Hepatocyte (in vitro differentiated cells): ENCODE measurements around the gene CNOT4.

Experiments
- EZH2 ChIP-seq: fragments of 200-600 bp; sonication (generic); IDR thresholded peaks from 2 replicates; pipeline ENCODE4 v1.6.1; 2016; ENCODE audit warnings: antibody characterized with exemption, mild to moderate bottlenecking, borderline replicate concordance
- EZH2phosphoT487 ChIP-seq: fragments of 200-600 bp; sonication (generic); IDR thresholded peaks from one replicate; pipeline ENCODE4 v1.6.1; 2018; ENCODE audit warnings: antibody characterized with exemption, mild to moderate bottlenecking, low read depth, moderate library complexity; ENCODE audit not compliant: unreplicated experiment, severe bottlenecking
- TF ChIP-seq, protein P1 (sequence below): fragments of 200-600 bp; sonication (generic); IDR thresholded peaks from 2 replicates; pipeline ENCODE4 v1.5.1; 2016; ENCODE audit warnings: antibody characterized with exemption, mild to moderate bottlenecking; ENCODE audit not compliant: poor library complexity

DNA sequence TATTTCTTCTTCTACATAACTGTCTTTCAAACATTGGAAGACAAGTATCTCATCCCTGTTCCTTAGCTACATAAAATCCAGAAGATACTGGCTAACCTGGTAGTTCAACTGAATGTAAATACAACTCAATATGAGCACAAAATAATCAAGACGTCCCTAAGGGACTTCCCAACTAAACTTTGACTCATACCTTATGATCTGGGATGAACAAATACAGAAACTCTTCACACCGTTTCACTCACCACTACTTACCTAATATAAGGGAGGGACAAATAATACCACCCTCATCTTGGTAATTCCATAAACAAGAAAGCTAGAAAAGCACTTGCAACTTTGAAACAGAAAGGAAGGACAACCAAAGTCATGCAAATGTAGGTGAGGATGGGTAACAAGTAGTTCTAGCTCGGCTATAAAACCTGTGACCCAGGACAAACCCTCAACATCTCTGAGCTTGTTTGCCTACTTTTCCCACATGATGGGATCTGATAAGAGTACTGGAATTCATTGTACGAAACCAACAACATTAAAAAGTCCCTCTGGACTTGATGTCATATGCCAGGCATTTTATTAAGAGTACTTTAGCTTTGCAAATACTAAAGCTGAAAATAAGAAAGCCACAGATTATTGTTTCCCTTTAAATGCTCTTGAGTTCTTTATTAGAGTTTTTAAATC lies 154.4 kb downstream of the CNOT4 start:
- TF ChIP-seq, protein P1, sequence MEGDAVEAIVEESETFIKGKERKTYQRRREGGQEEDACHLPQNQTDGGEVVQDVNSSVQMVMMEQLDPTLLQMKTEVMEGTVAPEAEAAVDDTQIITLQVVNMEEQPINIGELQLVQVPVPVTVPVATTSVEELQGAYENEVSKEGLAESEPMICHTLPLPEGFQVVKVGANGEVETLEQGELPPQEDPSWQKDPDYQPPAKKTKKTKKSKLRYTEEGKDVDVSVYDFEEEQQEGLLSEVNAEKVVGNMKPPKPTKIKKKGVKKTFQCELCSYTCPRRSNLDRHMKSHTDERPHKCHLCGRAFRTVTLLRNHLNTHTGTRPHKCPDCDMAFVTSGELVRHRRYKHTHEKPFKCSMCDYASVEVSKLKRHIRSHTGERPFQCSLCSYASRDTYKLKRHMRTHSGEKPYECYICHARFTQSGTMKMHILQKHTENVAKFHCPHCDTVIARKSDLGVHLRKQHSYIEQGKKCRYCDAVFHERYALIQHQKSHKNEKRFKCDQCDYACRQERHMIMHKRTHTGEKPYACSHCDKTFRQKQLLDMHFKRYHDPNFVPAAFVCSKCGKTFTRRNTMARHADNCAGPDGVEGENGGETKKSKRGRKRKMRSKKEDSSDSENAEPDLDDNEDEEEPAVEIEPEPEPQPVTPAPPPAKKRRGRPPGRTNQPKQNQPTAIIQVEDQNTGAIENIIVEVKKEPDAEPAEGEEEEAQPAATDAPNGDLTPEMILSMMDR: no peak
- no peak for TF ChIP-seq EZH2
- no peak for TF ChIP-seq EZH2phosphoT487
